Progenitor cell of endocrine pancreas (in vitro differentiated cells): Measurements from ENCODE around the gene PRKCE. TPM values are rescaled to one million over a fixed set of nuclear protein-coding genes. Genes with fewer than 3 reads are reported as not detected.
A peak's percentile ranks its signal among the peaks of the same experiment; 100 is the strongest.

ENCODE experiments used
- DNase-seq: peaks from one replicate; pipeline ENCODE4 v3.0.0; 2021; ENCODE audit warnings: low spot score; ENCODE audit not compliant: unreplicated experiment
- H3K27ac Mint-ChIP-seq: 2 replicates; pipeline ENCODE4 v1.8.0; 2021; ENCODE audit warnings: mild to moderate bottlenecking, moderate library complexity, mixed read lengths
- H3K27me3 Mint-ChIP-seq: 2 replicates; pipeline ENCODE4 v1.8.0; 2021; ENCODE audit warnings: mixed read lengths
- H3K36me3 Mint-ChIP-seq: 2 replicates; pipeline ENCODE4 v1.8.0; 2022; ENCODE audit warnings: mixed read lengths; ENCODE audit not compliant: insufficient read depth
- H3K4me1 Mint-ChIP-seq: 2 replicates; pipeline ENCODE4 v1.8.0; 2021; ENCODE audit warnings: low read depth, mixed read lengths
- H3K4me3 Mint-ChIP-seq: 2 replicates; pipeline ENCODE4 v1.8.0; 2021; ENCODE audit warnings: low read depth, mild to moderate bottlenecking, moderate library complexity, mixed read lengths
- H3K9me3 Mint-ChIP-seq: 2 replicates; pipeline ENCODE4 v1.8.0; 2021; ENCODE audit warnings: low read depth, mixed read lengths
- CTCF ChIP-seq: fragments of 200-600 bp; sonication (generic); IDR thresholded peaks from one replicate; pipeline ENCODE4 v1.5.0; 2021; ENCODE audit warnings: antibody characterized with exemption, mild to moderate bottlenecking; ENCODE audit not compliant: unreplicated experiment
- total RNA-seq: library from RNA; stranded (reverse); gene quantifications from 2 replicates; pipeline ENCODE4 v1.2.1, GENCODE V29; 2021

The PRKCE gene
- total RNA-seq, 1 donor from 2014 or later: 4.2 TPM

- DNase-seq: no peak
- H3K9me3 Mint-ChIP-seq: peaks cover 4% of the 10 kb centered on the region
- no peak overlapping the region for H3K4me3 Mint-ChIP-seq
- peak; percentile 28 for TF ChIP-seq CTCF
- peak overlapping the region; percentile 35 for H3K27ac Mint-ChIP-seq
- H3K4me1 Mint-ChIP-seq: peaks cover 17% of the 10 kb centered on the region
- H3K27me3 Mint-ChIP-seq: peaks cover 10% of the 10 kb centered on the region
- H3K36me3 Mint-ChIP-seq: no peaks in the 10 kb centered on the region
Observed at GRCh38 chr2:45729753-45730512, 78.5 kb downstream of the PRKCE start.

- H3K4me1 Mint-ChIP-seq: peaks cover 11% of the 10 kb centered on the region
- H3K4me3 Mint-ChIP-seq: no peak overlapping the region
- DNase-seq: no peak
- peaks cover 17% of the 10 kb centered on the region for H3K27me3 Mint-ChIP-seq
- no peak overlapping the region for H3K27ac Mint-ChIP-seq
- no peaks in the 10 kb centered on the region for H3K9me3 Mint-ChIP-seq
- H3K36me3 Mint-ChIP-seq: no peaks in the 10 kb centered on the region
- TF ChIP-seq CTCF: no peak
Observed at GRCh38 chr2:45731141-45731540, 79.7 kb downstream of the PRKCE start.

GRCh38 chr2:45732436-45732835 lies 81.0 kb downstream of the PRKCE start:
- DNase-seq: no peak
- no peaks in the 10 kb centered on the region for H3K9me3 Mint-ChIP-seq
- no peaks in the 10 kb centered on the region for H3K4me1 Mint-ChIP-seq
- no peak overlapping the region for H3K4me3 Mint-ChIP-seq
- no peaks in the 10 kb centered on the region for H3K36me3 Mint-ChIP-seq
- peaks cover 17% of the 10 kb centered on the region for H3K27me3 Mint-ChIP-seq
- no peak overlapping the region for H3K27ac Mint-ChIP-seq
- no peak for TF ChIP-seq CTCF

- Mint-ChIP-seq H3K27me3 (peaks cover 22% of the 10 kb centered on the region), H3K36me3 (no peaks in the 10 kb centered on the region), H3K27ac (no peak overlapping the region), H3K4me3 (no peak overlapping the region), H3K9me3 (no peaks in the 10 kb centered on the region), H3K4me1 (no peaks in the 10 kb centered on the region)
- TF ChIP-seq CTCF: no peak
- no peak for DNase-seq
Observed at GRCh38 chr2:45732946-45733345, 81.5 kb downstream of the PRKCE start.

- no peak for TF ChIP-seq CTCF
- no peak overlapping the region for H3K27ac Mint-ChIP-seq
Observed at GRCh38 chr2:45734336-45734735, 82.9 kb downstream of the PRKCE start.

More at GRCh38 chr2:45734336-45734735, 82.9 kb downstream of the PRKCE start:
- Mint-ChIP-seq H3K27me3 (peaks cover 29% of the 10 kb centered on the region), H3K36me3 (no peaks in the 10 kb centered on the region), H3K4me1 (no peaks in the 10 kb centered on the region), H3K4me3 (no peak overlapping the region), H3K9me3 (no peaks in the 10 kb centered on the region)
- no peak for DNase-seq
